GM10248 (cell line): ENCODE results near the gene SPC24.
"Not testable (repeated sequence)": the region's sequence is repeated elsewhere in the genome, so short reads cannot be mapped to it uniquely, and the experiment has no call there.

Experiments
- CTCF ChIA-PET: fragments of 300-600 bp; sonication (Branson Sonifier 250); formaldehyde crosslinking; extraction: SDS; loops from one replicate; lab custom pipeline; 2021; ENCODE audit warnings: antibody characterized with exemption; lab: Yijun Ruan, JAX
- POLR2A ChIA-PET: fragments of 350-650 bp; sonication (Branson Sonifier 250); formaldehyde crosslinking; extraction: SDS; loops from one replicate; lab custom pipeline; 2020; ENCODE audit warnings: antibody characterized with exemption; lab: Yijun Ruan, JAX
- DNase-seq: peaks from one replicate; pipeline ENCODE4 v3.0.0; 2012; ENCODE audit errors: extremely low spot score
- TF ChIP-seq, protein P1 (sequence below): IDR thresholded peaks from 2 replicates; pipeline ENCODE4 v1.5.1; 2012; ENCODE audit warnings: mild to moderate bottlenecking, low read depth; ENCODE audit errors: extremely low read depth, missing control alignments, control extremely low read depth

The SPC24 gene

DNA sequence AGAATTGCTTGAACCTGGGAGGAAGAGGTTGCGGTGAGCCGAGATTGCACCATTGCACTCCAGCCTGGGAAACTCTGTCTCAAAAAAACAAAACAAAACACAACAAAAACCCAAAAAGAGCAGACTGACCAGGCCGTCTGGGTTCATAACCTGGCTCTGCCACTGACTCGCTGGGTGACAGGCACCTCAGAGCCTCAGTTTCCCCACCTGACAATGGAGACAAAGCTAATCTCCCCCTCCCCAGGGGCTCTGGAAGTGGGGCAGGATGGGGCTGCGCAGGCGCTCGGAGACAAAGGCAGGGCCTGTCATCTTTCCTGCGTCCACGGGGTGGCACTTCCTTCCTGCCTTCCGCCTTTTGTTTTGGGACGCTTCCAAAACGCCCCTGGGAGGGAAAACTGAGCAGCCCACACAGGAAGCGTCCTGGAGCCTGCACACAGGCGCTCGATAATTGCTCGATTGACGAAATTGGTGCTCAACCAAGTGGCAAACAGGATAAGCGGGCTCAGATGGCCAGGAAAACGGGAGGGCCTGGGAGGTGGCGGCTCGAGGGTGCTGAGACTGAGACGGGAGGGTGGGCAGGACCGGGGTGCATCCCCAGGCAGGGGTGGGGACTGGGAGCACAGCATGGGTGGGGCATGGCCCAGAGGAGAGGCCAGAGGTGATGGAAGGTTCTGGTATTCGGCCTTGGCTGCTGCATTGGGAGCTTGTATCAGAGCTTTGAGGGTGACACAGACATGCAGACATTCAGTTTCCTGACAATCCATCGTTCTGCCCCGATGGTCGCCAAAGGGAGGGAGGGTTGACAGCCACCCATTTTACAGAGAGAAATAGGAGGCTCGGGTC, 17.8 kb downstream of the SPC24 start:
- TF ChIP-seq, protein P1, sequence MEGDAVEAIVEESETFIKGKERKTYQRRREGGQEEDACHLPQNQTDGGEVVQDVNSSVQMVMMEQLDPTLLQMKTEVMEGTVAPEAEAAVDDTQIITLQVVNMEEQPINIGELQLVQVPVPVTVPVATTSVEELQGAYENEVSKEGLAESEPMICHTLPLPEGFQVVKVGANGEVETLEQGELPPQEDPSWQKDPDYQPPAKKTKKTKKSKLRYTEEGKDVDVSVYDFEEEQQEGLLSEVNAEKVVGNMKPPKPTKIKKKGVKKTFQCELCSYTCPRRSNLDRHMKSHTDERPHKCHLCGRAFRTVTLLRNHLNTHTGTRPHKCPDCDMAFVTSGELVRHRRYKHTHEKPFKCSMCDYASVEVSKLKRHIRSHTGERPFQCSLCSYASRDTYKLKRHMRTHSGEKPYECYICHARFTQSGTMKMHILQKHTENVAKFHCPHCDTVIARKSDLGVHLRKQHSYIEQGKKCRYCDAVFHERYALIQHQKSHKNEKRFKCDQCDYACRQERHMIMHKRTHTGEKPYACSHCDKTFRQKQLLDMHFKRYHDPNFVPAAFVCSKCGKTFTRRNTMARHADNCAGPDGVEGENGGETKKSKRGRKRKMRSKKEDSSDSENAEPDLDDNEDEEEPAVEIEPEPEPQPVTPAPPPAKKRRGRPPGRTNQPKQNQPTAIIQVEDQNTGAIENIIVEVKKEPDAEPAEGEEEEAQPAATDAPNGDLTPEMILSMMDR = peak; percentile 64
- ChIA-PET POLR2A (no interaction called here), CTCF (interaction anchor here (0.8 to 6.4 kb wide), 16 partner anchors 9 to 345 kb away, joined by 3 to 42 read pairs (median 4); no protein-coding TSS in a partner anchor)
- DNase-seq = peak; percentile 73

DNA sequence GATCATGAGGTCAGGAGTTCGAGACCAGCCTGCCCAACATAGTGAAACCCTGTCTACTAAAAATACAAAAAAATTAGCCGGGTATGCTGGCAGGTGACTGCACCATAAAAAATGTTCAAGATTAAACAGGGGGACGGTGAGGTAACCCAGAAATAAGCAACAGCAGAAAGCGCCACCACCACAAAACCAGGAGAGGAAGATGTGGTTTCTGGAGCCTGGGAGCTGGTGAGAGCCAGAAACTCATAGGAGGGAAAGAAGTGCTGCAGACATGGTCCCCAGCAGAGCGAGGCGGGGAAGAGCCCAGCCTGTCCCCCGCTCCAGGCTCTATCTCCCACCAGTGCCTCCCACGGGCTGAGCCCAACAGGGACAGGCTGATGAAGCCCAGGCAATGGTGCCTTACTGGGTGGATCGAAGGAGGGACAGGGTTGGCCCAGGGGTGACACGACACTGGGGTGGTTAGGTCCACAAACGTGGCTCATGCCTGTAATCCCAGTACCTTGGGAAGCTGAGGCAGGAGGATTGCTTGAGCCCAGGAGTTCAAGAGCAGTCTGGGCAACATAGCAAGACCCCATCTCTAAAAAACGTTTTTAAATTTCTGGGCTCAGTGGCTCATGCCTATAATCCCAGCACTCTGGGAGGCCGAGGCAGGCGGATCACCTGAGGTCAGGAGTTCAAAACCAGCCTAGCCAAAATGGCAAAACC, 19.0 kb downstream of the SPC24 start:
- CTCF ChIA-PET = interaction anchor here (1.0 to 6.4 kb wide), 6 partner anchors 8 to 104 kb away, joined by 4 to 42 read pairs (median 4); no protein-coding TSS in a partner anchor
- POLR2A ChIA-PET = no interaction called here
- DNase-seq = peak; percentile 14
- TF ChIP-seq, protein P1 = no peak

DNA sequence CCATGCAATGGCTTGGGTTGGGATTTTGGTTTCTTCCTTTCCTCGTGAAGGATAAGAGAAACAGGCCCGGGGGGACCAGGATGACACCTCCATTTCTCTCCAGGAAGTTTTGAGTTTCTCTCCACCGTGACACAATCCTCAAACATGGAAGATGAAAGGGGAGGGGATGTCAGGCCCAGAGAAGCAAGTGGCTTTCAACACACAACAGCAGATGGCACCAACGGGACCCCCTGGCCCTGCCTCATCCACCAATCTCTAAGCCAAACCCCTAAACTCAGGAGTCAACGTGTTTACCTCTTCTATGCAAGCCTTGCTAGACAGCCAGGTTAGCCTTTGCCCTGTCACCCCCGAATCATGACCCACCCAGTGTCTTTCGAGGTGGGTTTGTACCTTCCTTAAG, 24.1 kb downstream of the SPC24 start:
- peak; percentile 10 for DNase-seq
- TF ChIP-seq, protein P1 = no peak
- ChIA-PET POLR2A (no interaction called here), CTCF (interaction anchor here (1.6 to 3.8 kb wide), 4 partner anchors 37 to 267 kb away, joined by 3 to 17 read pairs (median 11); no protein-coding TSS in a partner anchor)

DNA sequence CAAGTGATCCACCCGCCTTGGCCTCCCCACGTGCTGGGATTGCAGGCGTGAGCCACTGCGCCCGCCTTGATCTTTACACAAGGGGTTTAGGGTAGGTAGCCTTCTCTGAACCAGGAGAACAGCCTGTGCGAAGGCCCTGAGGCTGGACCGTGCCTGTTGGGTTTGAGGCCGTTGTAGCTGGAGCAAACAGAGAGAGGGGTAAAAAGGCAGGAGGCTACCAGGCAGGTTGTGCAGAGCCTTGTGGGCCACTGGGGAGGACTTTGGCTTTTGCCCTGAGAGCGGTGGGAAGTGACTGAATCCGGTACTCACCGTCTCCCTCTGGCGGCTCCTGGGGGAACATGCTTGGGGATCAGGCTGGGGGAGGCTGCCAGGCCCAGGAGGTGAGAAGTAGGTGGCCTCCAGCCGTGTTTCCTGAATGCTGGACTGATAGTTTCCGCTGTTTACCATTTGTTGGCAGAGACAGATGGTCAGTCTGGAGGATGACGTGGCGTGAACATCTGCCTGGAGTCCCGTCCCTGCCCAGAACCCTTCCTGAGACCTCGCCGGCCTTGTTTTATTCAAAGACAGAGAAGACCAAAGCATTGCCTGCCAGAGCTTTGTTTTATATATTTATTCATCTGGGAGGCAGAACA, 24.6 kb downstream of the SPC24 start:
- ChIA-PET CTCF (interaction anchor here (0.9 to 3.8 kb wide), 7 partner anchors 21 to 266 kb away, joined by 3 to 17 read pairs (median 3); no protein-coding TSS in a partner anchor), POLR2A (no interaction called here)
- TF ChIP-seq, protein P1 = peak; percentile 86
- peak; percentile 81 for DNase-seq

DNA sequence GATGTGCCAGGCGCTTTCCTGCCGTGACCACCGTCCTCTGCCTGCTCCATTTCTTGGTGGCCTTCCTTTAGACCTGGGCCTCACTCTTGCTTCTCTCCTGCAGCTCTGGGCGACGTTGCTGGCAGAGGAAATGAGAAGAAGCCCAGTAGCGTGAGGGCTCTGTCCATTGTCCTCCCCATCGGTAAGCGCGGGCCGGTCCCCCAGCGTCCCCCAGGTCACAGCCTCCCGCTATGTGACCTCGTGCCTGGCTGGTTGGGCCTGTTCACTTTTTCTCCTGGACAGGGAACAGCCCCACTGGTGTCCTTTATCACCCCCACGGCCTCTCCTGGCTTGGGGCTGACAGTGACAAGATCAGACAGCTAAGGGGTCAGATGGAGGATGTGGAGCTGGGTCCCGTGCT, 27.7 kb downstream of the SPC24 start:
- DNase-seq = no peak
- POLR2A ChIA-PET = no interaction called here
- TF ChIP-seq, protein P1 = no peak
- CTCF ChIA-PET = interaction anchor here (1.8 to 3.8 kb wide), 5 partner anchors 9 to 191 kb away, joined by 5 to 25 read pairs (median 17); no protein-coding TSS in a partner anchor

DNA sequence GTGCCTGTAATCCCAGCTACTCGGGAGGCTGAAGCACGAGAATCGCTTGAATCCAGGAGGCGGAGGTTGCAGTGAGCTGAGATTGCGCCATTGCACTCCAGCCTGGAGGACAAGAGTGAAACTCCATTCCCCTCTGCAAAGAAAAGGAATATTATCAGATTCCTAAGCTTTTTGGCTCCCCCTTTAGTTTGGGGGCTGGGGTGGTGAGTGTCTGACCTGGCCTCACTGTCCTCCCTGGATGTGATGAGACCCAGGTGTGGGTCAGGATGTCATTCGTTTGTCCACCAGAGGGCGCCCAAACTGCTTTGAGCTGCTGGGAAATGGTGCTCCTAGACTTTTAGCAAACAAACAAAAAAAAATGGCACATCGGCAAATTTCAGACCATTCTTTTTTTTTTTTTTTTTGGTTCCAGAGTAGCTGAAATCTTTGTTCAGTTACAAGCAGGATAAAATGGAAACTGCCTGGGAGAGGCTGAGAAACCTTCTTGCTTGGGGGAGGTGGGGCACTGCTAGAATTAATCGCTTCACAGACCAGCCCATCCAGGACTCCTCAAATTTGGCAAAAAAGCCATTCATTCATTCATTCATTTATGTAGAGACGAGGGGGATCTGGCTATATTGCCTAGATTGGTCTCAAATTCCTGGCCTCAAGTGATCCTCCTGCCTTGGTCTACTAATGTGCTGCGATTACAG, 29.4 kb downstream of the SPC24 start:
- peak; percentile 77 for DNase-seq
- ChIA-PET CTCF (interaction anchor here (0.6 to 4.6 kb wide), 50 partner anchors 10 to 425 kb away, joined by 3 to 42 read pairs (median 4); partner anchors contain the start of genes KANK2 and QTRT1), POLR2A (no interaction called here)
- TF ChIP-seq, protein P1 = peak; percentile 82

DNA sequence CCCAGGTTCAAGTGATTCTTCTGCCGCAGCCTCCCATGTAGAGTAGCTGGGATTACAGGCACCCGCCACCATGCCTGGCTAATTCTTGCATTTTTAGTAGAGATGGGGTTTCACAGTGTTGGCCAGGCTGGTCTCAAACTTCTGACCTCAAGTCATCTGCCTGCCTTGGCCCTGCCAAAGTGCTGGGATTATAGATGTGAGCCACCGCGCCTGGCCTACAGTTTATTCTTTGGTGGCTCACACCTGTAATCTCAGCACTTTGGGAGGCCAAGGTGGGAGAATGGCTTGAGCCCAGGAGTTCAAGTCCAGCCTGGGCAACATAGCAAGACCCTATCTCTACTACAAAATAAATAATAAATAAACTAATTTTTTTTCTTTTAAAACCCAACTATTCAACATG, 31.4 kb downstream of the SPC24 start:
- CTCF ChIA-PET = interaction anchor here (1.1 to 4.6 kb wide), 3 partner anchors 9 to 35 kb away, joined by 3 to 42 read pairs (median 3); partner anchors contain the start of gene LDLR
- DNase-seq = not testable (repeated sequence)
- POLR2A ChIA-PET = interaction anchor here (0.7 kb wide), 1 partner anchor 74 kb away, joined by 5 read pairs; no protein-coding TSS in a partner anchor
